Activated naive CD4-positive, alpha-beta T cell treated with anti-CD3 and anti-CD28 coated beads for 36 hours (primary cell): Measurements from ENCODE around the gene MICU2. TPM values are rescaled to one million over a fixed set of nuclear protein-coding genes. Genes with fewer than 3 reads are reported as not detected.

ENCODE experiments used
- CTCF ChIA-PET: fragments of 350-600 bp; sonication (Branson Sonifier 250); formaldehyde crosslinking; loops from one replicate; lab custom pipeline; 2021; ENCODE audit warnings: antibody characterized with exemption; lab: Charles Lee
- DNase-seq: peaks from one replicate; pipeline ENCODE4 v3.0.0-alpha.2; 2020
- H3K27ac Mint-ChIP-seq: one replicate; pipeline ENCODE4 v1.8.0; 2021; ENCODE audit warnings: mild to moderate bottlenecking, mixed read lengths
- H3K27me3 Mint-ChIP-seq: one replicate; pipeline ENCODE4 v1.8.0; 2021; ENCODE audit warnings: low read depth, mixed read lengths
- H3K36me3 Mint-ChIP-seq: one replicate; pipeline ENCODE4 v1.8.0; 2021; ENCODE audit warnings: low read depth, mixed read lengths
- H3K4me1 Mint-ChIP-seq: one replicate; pipeline ENCODE4 v1.8.0; 2021; ENCODE audit warnings: low read depth, mixed read lengths
- H3K4me3 Mint-ChIP-seq: one replicate; pipeline ENCODE4 v1.8.0; 2021; ENCODE audit warnings: mild to moderate bottlenecking, moderate library complexity, mixed read lengths
- H3K9me3 Mint-ChIP-seq: one replicate; pipeline ENCODE4 v1.8.0; 2021; ENCODE audit warnings: mixed read lengths
- intact Hi-C: fragments of 100-400 bp; cut with micrococcal nuclease; formaldehyde crosslinking; loops from one replicate; pipeline ENCODE4 v1.15.1; 2023
- total RNA-seq, 2 experiments: library from RNA; stranded (reverse); gene quantifications; one replicate each; pipeline ENCODE4 v1.2.3, GENCODE V29; 2021

MICU2 gene, protein sequence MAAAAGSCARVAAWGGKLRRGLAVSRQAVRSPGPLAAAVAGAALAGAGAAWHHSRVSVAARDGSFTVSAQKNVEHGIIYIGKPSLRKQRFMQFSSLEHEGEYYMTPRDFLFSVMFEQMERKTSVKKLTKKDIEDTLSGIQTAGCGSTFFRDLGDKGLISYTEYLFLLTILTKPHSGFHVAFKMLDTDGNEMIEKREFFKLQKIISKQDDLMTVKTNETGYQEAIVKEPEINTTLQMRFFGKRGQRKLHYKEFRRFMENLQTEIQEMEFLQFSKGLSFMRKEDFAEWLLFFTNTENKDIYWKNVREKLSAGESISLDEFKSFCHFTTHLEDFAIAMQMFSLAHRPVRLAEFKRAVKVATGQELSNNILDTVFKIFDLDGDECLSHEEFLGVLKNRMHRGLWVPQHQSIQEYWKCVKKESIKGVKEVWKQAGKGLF
- total RNA-seq = 10 to 100 TPM; 27.5 to 28.2 TPM

DNA sequence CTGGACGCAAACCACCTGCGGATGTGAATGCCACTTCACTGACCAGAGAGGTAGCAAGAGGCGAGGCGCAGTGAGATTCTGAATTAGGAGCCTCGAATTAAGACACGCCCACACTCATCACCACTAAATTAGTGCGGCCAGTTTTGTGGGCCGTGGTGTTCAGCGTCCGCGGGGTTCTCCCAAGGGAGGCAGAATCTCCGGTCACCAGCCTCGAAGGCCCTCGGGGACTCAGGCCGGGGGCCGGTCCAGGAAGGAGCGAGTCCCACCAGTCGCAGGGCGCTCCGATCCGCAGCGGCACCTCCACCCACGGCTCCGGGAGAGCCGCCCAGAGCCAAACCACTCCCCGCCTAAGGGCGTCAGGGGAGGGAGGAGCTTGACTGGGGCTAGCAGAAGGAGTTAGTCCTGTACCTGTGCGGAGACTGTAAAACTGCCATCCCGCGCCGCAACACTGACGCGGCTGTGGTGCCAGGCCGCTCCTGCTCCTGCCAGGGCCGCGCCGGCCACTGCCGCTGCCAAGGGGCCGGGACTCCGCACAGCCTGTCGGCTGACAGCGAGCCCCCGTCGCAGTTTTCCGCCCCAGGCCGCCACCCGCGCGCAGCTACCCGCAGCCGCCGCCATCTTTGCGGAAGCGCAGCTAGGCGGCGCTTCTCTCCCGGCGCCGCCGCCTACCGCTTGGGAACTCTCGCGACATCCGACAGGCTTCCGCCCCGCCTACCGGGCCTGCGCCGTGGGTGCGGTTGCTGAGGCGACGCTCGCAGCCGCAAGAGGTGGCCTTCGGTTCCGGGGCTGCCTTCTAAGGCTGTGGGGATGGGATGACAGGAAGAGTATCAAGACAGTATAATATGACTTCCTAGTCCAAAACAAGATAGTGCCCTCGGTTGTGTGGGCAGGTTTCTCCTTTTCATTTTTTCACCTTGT lies at the start of gene MICU2:
MICU2 (minus strand) TSS at position 640 of the 918 bp plus-strand sequence; CDS start at position 618, 22 bp downstream.
- CTCF ChIA-PET = interaction anchor here (0.6 to 1.2 kb wide), 5 partner anchors 19 to 456 kb away, joined by 3 to 5 read pairs (median 3); no protein-coding TSS in a partner anchor
- DNase-seq = peak; percentile 97
- peaks cover 12% of the 10 kb centered on the region for H3K36me3 Mint-ChIP-seq
- intact Hi-C loops = loop anchor here (1.0 to 5.0 kb wide), 12 partner anchors 23 to 1975 kb away; partner anchors contain the start of genes EEF1AKMT1, IL17D, MPHOSPH8 and MRPL57
- H3K27me3 Mint-ChIP-seq = peaks cover 3% of the 10 kb centered on the region
- peaks cover 28% of the 10 kb centered on the region for H3K4me1 Mint-ChIP-seq
- H3K27ac Mint-ChIP-seq = peak within 1 kb of the TSS; percentile 90
- peak within 1 kb of the TSS; percentile 84 for H3K4me3 Mint-ChIP-seq
- H3K9me3 Mint-ChIP-seq = no peaks in the 10 kb centered on the region

DNA sequence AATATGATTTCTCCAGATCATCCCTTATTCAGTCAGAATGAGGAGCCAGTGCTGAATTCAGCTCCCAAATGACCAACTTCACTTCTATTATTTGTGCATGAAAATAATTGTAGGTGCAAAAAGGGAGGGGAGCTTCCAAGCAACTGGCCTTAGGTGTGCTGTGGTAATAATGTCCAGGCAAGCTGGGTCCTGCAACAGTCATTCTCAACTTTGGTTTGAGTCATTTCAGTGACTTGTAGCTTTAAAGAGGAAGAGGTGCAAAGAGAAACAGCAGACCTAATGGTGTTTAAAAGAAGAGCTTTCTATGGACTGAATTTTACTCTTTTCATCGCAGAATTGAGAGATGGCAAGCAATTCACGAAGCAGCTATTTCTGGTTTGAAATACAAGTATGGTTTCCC lies 37.7 kb upstream of the MICU2 start:
- CTCF ChIA-PET = no interaction called here
- no peaks in the 10 kb centered on the region for H3K4me1 Mint-ChIP-seq
- intact Hi-C loops = no loop called here

DNA sequence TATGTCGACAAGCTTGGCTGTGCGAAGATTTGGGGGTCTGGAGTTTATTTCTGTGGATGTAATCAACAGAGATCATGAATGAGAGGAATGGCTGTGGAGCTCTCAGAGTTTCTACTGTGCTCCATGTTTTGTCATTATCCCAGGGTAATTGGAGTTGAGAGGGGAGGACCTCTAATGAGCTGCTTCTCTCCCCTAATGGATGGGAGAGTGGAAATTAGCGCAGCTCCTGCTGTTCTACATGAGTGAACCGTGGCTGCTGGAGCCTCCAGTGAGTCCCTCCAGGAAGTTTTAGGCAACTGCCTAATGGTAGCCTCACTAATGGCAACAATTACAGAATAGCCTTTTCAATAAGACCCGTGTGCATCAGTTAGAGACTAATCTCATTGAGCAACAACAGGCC lies 35.6 kb upstream of the MICU2 start:
- intact Hi-C loops = loop anchor here (5.0 kb wide), 1 partner anchor 128 kb away; no protein-coding TSS in a partner anchor
- H3K9me3 Mint-ChIP-seq = no peaks in the 10 kb centered on the region
- H3K36me3 Mint-ChIP-seq = no peaks in the 10 kb centered on the region
- DNase-seq = no peak
- no peak overlapping the region for H3K4me3 Mint-ChIP-seq
- CTCF ChIA-PET = interaction anchor here (1.0 to 1.6 kb wide), 2 partner anchors 18 to 1118 kb away, joined by 3 to 4 read pairs; no protein-coding TSS in a partner anchor
- H3K27me3 Mint-ChIP-seq = peaks cover 3% of the 10 kb centered on the region
- H3K4me1 Mint-ChIP-seq = no peaks in the 10 kb centered on the region
- no peak overlapping the region for H3K27ac Mint-ChIP-seq

More for the DNA sequence above, 37.7 kb upstream of the MICU2 start:
- Mint-ChIP-seq H3K9me3 (no peaks in the 10 kb centered on the region), H3K27ac (no peak overlapping the region), H3K27me3 (peaks cover under 1% of the 10 kb centered on the region), H3K36me3 (no peaks in the 10 kb centered on the region), H3K4me3 (no peak overlapping the region)
- DNase-seq = no peak

DNA sequence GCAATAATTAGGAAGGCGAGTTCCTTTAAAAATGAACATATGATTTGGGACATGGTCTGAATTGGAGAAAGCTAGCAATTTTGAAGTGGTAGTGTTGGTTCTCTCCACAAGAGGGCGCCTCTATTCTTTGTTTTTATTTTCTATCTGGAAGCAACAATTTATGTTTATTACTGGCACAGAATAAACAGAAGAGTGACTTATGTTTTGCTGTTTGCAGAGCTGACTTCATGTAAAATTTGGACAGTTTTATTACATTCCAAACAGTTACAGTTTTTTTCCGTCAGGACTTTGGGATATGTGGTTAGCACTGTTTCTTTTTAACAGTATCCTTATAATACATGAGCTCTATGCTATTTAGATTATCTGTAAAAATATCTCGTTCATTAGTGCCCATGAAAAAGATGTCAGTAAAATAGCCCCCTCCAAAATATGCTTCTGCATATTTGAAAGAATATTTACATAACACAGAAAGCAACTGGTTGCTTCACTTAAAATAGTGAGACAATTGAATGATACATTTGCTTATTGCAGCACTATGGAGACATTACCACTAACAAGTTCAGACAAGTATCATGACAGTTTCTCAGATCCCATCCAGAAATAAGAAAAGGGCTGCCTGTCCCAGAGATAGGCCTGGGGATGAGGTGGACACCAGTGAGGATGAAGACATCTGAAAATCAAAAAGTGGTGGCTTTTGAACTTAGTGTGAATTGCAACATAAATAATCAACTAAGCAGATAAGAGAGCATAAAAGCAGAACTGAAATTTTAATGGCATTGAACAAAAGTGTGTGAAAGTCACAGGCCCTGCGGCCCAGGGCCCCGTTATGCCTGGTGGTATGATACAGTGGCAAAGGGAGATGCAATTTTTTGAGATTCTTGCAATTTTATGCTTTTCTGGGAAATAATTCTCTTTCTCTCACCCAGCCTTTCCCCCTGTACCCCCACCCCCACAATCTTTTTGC lies 34.6 kb upstream of the MICU2 start:
- H3K27ac Mint-ChIP-seq = no peak overlapping the region
- DNase-seq = peak; percentile 54
- intact Hi-C loops = loop anchor here (1.0 to 5.0 kb wide), 4 partner anchors 32 to 640 kb away; no protein-coding TSS in a partner anchor
- CTCF ChIA-PET = interaction anchor here (0.6 to 3.0 kb wide), 29 partner anchors 9 to 1157 kb away, joined by 3 to 16 read pairs (median 4); no protein-coding TSS in a partner anchor
- H3K4me3 Mint-ChIP-seq = no peak overlapping the region
- H3K27me3 Mint-ChIP-seq = peaks cover 3% of the 10 kb centered on the region
- no peaks in the 10 kb centered on the region for H3K9me3 Mint-ChIP-seq
- no peaks in the 10 kb centered on the region for H3K36me3 Mint-ChIP-seq
- no peaks in the 10 kb centered on the region for H3K4me1 Mint-ChIP-seq

DNA sequence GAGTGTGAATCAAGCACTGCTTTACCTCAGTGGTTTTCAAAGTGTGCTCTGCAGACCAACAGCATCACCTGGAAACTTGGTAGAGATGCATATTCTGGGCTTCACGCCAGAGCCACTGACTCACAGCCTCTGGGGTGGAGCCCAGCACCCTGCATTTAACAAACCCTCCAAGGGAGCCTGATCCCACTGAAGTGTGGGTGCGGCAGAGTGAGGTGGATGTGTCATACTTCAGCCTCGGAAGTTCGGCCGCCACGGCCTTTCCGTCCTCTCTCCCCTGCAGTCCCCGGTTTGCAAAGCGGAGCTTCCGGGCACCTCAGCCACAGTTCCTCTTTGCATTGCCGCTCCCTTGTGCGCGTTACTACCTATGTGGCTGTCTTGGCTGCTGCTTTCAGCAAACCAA lies 33.3 kb upstream of the MICU2 start:
- peak; percentile 27 for DNase-seq
- no peak overlapping the region for H3K4me3 Mint-ChIP-seq

DNA sequence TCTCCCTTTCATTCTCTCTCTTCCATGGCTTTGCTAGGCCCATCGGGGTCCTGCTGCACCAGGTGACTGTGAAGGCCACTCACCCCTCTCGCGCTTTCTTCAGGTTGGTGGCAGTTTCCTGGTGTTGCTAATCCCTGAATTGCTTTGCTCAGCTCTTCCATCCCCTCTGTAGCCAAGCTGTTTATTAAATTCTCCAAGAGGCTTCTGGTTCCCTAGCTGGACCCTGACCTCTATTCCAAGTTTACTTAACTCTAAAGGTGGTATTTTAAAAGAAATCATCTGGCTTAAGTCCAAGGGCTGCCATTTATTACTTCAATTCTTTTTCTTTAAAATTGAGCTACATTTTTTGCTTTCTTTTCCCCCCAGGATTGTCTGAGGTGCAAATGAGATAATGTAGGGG lies 32.7 kb upstream of the MICU2 start:
- Mint-ChIP-seq H3K4me1 (no peaks in the 10 kb centered on the region), H3K4me3 (no peak overlapping the region), H3K36me3 (no peaks in the 10 kb centered on the region), H3K27me3 (peaks cover 3% of the 10 kb centered on the region), H3K9me3 (peaks cover 4% of the 10 kb centered on the region), H3K27ac (no peak overlapping the region)
- DNase-seq = no peak
- CTCF ChIA-PET = interaction anchor here (0.6 to 3.0 kb wide), 7 partner anchors 8 to 502 kb away, joined by 3 to 16 read pairs (median 6); no protein-coding TSS in a partner anchor
- intact Hi-C loops = loop anchor here (5.0 kb wide), 1 partner anchor 131 kb away; no protein-coding TSS in a partner anchor

More for the DNA sequence above, 33.3 kb upstream of the MICU2 start:
- H3K36me3 Mint-ChIP-seq = no peaks in the 10 kb centered on the region
- peaks cover 3% of the 10 kb centered on the region for H3K27me3 Mint-ChIP-seq
- no peak overlapping the region for H3K27ac Mint-ChIP-seq
- intact Hi-C loops = loop anchor here (5.0 kb wide), 1 partner anchor 130 kb away; no protein-coding TSS in a partner anchor
- H3K4me1 Mint-ChIP-seq = no peaks in the 10 kb centered on the region
- CTCF ChIA-PET = interaction anchor here (0.6 to 3.0 kb wide), 12 partner anchors 8 to 642 kb away, joined by 3 to 16 read pairs (median 4); no protein-coding TSS in a partner anchor
- no peaks in the 10 kb centered on the region for H3K9me3 Mint-ChIP-seq

DNA sequence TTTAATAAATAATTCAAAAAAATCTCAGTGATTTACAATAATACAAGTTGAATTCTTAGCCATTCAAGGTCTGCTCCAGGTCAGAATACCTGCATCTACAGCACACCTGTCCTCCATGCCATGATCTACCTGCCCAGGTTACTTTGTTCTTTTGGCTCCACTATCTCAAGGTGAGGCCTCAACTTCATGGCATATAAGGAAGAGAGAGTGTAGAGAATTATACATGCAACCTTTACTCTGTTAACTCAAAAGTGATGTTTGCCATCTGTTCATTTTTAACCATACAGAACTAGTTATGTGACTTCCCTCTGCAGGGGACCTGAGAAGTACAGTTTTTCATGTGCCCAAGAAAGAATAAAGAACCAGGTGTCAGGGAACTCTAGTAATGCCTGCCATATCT lies 28.2 kb upstream of the MICU2 start:
- no peak overlapping the region for H3K27ac Mint-ChIP-seq
- CTCF ChIA-PET = no interaction called here
- peaks cover 2% of the 10 kb centered on the region for H3K36me3 Mint-ChIP-seq
- no peak for DNase-seq
- peaks cover 9% of the 10 kb centered on the region for H3K9me3 Mint-ChIP-seq
- no peak overlapping the region for H3K4me3 Mint-ChIP-seq
- peaks cover 5% of the 10 kb centered on the region for H3K27me3 Mint-ChIP-seq
- no peaks in the 10 kb centered on the region for H3K4me1 Mint-ChIP-seq
- intact Hi-C loops = no loop called here

DNA sequence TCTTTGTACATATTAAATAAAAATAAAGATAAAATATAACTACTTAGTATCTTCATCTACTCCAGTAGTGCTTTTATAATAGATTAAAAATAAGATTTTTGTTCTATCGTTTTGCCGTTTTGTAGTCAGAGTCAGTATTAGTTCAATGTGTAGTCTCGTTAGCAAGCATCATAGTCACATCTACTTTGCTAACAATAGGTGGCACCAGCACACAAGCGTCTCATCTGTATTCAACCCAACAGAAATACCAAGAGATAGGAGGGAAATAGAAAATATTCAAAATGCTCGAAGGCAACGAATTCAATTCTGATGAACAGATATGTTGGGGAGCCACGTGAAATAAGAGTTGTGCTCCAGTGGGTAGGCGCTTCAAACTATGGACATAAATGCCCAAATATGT lies 21.4 kb upstream of the MICU2 start:
- intact Hi-C loops = loop anchor here (1.0 to 10.0 kb wide), 2 partner anchors 653 to 1399 kb away; no protein-coding TSS in a partner anchor
- Mint-ChIP-seq H3K4me1 (no peaks in the 10 kb centered on the region), H3K9me3 (no peaks in the 10 kb centered on the region), H3K36me3 (no peaks in the 10 kb centered on the region), H3K27ac (no peak overlapping the region), H3K4me3 (no peak overlapping the region), H3K27me3 (peaks cover 3% of the 10 kb centered on the region)
- DNase-seq = peak; percentile 27
- CTCF ChIA-PET = interaction anchor here (2.8 kb wide), 1 partner anchor 12 kb away, joined by 13 read pairs; no protein-coding TSS in a partner anchor

DNA sequence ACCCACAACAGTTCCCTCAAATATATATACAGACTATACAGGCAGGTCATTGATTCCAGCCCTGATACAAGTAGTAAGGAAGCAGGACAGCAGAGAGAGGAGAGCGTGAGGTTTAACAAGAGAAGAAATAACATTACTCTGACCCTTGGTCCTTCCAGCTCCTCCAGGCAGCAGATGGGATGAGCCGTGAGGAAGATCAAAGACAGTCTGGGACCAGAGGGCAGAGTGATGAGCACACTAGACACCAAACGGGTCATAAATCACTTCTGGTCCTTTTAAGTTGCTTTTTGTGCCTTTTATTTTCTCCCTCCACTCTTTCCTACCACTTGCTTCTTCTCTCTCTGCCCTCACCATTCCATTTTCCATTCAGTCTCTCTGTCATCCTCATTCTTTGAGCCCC lies 16.9 kb upstream of the MICU2 start:
- H3K4me1 Mint-ChIP-seq = no peaks in the 10 kb centered on the region
- H3K27me3 Mint-ChIP-seq = peaks cover 5% of the 10 kb centered on the region
- no peaks in the 10 kb centered on the region for H3K36me3 Mint-ChIP-seq
- H3K27ac Mint-ChIP-seq = no peak overlapping the region
- CTCF ChIA-PET = interaction anchor here (0.7 kb wide), 1 partner anchor 489 kb away, joined by 3 read pairs; no protein-coding TSS in a partner anchor
- no peak for DNase-seq
- intact Hi-C loops = loop anchor here (10.0 kb wide), 1 partner anchor 1404 kb away; no protein-coding TSS in a partner anchor
- H3K4me3 Mint-ChIP-seq = no peak overlapping the region
- H3K9me3 Mint-ChIP-seq = no peaks in the 10 kb centered on the region

DNA sequence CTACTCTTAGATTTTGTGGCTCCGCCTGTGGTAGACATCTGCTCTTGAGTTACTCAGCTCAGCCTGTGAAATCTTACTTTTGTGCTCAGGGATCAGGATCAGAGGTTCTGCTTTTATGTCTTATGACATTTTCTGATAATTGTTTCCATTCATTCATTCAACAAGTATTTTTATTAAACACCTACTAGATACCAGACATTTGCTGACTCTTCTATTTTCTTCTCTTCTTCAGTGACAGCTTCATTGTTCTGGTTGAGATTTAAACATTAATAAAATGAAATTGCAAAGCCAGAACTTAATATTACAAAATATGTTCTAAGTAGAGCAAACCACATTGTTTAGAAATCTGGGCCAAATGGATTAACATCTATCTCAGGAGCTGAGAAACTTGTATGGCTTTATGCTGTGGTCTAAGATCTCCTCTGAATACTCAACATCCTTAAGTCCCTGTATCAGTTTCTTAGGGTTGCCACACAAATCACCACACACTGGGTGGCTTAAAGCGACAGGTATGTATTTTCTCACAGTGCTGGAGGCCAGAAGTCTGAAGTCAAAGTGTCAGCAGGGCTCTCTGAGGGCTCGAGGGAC lies 15.8 kb upstream of the MICU2 start:
- no peaks in the 10 kb centered on the region for H3K36me3 Mint-ChIP-seq

More for the DNA sequence above, 15.8 kb upstream of the MICU2 start:
- no peak for DNase-seq
- no peak overlapping the region for H3K4me3 Mint-ChIP-seq
- H3K27ac Mint-ChIP-seq = no peak overlapping the region
- peaks cover 5% of the 10 kb centered on the region for H3K27me3 Mint-ChIP-seq
- intact Hi-C loops = loop anchor here (10.0 kb wide), 1 partner anchor 1405 kb away; no protein-coding TSS in a partner anchor
- H3K4me1 Mint-ChIP-seq = no peaks in the 10 kb centered on the region
- CTCF ChIA-PET = no interaction called here
- H3K9me3 Mint-ChIP-seq = no peaks in the 10 kb centered on the region
